BE2C (cell line): Measurements from ENCODE around the gene BTG3.

Source experiments
- DNase-seq: peaks from one replicate; pipeline ENCODE4 v3.0.0-alpha.2; 2020
- H3K27me3 ChIP-seq: fragments of 250-450 bp; sonication (Bioruptor Pico); 2 replicates; pipeline ENCODE4 v1.5.1; 2020; ENCODE audit warnings: mild to moderate bottlenecking
- H3K36me3 ChIP-seq: fragments of 250-450 bp; sonication (Bioruptor Pico); 2 replicates; pipeline ENCODE4 v1.5.1; 2020; ENCODE audit warnings: mild to moderate bottlenecking
- H3K4me1 ChIP-seq: fragments of 250-450 bp; sonication (Bioruptor Pico); 2 replicates; pipeline ENCODE4 v1.5.1; 2020
- H3K4me3 ChIP-seq: 2 replicates; pipeline ENCODE4 v1.5.1; 2011; ENCODE audit warnings: low read depth, low read length
- H3K9me3 ChIP-seq: fragments of 250-450 bp; sonication (Bioruptor Pico); 2 replicates; pipeline ENCODE4 v1.5.1; 2020
- TF ChIP-seq, protein P1 (sequence below): IDR thresholded peaks from 2 replicates; pipeline ENCODE4 v1.5.1; 2012; ENCODE audit warnings: mild to moderate bottlenecking, low read depth, low read length

BTG3 gene

DNA sequence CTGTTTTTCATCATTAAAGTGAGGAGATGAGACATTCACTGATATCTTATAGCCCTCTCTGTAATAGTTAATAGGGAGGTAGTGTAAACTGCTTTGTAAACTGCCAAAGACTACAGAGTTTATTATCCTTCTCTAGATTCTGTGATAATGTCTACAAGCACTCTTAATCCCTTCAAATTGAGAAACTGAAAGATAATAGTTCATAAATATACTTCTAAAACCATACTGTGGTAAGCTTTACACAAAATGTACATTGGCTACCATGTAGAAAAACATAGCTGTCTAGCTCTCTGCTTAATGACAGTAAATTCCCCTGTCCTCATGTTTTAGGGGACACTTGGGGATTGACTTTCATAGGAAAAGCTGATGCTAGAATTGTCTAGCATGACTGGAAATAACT, 60.3 kb downstream of the BTG3 start:
- TF ChIP-seq, protein P1, sequence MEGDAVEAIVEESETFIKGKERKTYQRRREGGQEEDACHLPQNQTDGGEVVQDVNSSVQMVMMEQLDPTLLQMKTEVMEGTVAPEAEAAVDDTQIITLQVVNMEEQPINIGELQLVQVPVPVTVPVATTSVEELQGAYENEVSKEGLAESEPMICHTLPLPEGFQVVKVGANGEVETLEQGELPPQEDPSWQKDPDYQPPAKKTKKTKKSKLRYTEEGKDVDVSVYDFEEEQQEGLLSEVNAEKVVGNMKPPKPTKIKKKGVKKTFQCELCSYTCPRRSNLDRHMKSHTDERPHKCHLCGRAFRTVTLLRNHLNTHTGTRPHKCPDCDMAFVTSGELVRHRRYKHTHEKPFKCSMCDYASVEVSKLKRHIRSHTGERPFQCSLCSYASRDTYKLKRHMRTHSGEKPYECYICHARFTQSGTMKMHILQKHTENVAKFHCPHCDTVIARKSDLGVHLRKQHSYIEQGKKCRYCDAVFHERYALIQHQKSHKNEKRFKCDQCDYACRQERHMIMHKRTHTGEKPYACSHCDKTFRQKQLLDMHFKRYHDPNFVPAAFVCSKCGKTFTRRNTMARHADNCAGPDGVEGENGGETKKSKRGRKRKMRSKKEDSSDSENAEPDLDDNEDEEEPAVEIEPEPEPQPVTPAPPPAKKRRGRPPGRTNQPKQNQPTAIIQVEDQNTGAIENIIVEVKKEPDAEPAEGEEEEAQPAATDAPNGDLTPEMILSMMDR, result no peak
- Histone ChIP-seq H3K9me3 (no peaks in the 10 kb centered on the region), H3K36me3 (no peaks in the 10 kb centered on the region), H3K4me1 (no peaks in the 10 kb centered on the region), H3K4me3 (no peak overlapping the region), H3K27me3 (no peaks in the 10 kb centered on the region)
- no peak for DNase-seq

DNA sequence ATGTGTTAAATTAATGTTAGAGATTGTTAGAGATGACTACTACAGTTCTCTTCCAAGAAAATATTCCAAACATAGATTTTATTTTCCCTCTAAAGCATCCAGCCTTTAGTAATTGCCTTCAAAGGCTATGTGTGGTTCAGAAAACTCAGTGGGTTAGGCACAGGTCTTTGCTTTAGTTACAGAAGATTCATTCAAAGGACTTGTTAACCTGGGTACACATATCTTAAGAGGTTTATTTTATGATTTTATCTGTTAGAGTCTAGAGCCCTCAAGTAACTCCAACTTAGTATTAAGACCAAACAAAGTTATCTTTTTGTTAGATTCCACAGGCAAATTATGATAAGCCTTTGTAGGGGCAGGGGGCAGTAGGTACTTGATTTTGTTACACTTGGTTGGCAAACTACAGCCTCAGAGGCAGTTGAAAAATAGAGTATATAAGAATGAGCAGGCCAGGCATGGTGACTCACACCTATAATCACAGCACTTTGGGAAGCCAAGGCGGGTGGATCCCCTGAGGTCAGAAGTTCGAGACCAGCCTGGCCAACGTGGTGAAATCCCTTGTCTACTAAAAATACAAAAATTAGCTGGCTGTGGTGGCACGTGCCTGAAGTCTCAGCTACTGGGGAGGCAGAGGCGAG, 61.9 kb downstream of the BTG3 start:
- Histone ChIP-seq H3K4me3 (no peak overlapping the region), H3K36me3 (no peaks in the 10 kb centered on the region), H3K9me3 (no peaks in the 10 kb centered on the region), H3K27me3 (no peaks in the 10 kb centered on the region), H3K4me1 (no peaks in the 10 kb centered on the region)
- DNase-seq, result no peak
- TF ChIP-seq, protein P1, result no peak

DNA sequence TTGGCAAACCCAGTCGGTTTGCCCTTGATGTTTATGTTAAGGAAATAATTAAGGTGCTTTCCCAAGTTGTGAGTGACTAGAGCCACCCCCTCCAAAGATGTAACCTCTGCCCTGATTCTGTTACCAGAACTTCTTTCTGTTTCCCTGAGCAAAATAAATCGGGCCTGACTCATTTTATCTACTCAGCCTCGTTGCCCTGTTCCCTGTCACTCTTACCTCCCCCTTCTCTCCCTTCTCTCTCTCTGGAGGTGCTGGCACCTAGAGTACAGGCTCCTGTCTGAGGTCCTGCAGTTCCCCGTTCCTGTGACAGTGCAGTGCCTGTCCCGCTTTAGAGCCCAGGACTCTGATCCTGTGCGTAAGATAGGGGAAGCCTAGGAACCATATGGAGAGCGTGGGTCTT, 64.4 kb downstream of the BTG3 start:
- Histone ChIP-seq H3K9me3 (no peaks in the 10 kb centered on the region), H3K4me3 (no peak overlapping the region), H3K36me3 (no peaks in the 10 kb centered on the region), H3K27me3 (no peaks in the 10 kb centered on the region), H3K4me1 (no peaks in the 10 kb centered on the region)
- TF ChIP-seq, protein P1, result no peak
- no peak for DNase-seq

DNA sequence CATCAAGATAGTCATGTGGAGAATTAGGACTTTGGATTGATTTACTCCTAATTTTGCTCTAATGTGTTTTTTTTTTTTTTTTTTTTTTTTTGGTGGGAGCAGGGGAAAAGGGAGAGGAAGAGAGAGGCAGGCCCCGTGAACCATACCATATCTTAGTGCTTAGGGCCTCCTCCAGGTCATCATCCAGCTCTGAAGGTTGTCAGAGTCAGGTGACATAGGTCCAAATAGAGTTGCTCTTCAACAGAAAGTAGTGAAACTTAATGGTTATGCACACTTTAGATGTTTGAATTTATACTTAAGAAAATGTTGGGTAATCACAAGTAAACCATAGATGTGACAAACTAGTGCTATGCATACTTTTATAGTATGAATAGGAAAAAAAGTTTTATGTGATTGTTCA, 67.7 kb downstream of the BTG3 start:
- no peaks in the 10 kb centered on the region for H3K27me3 ChIP-seq
- no peaks in the 10 kb centered on the region for H3K9me3 ChIP-seq
- H3K36me3 ChIP-seq, result no peaks in the 10 kb centered on the region
- DNase-seq, result no peak
- H3K4me1 ChIP-seq, result peaks cover 3% of the 10 kb centered on the region
- TF ChIP-seq, protein P1, result no peak
- no peak overlapping the region for H3K4me3 ChIP-seq
